MCF 10A (cell line): ENCODE results near the gene PUM2. TPM values are rescaled to one million over a fixed set of nuclear protein-coding genes. Genes with fewer than 3 reads are reported as not detected.

Experiments
- BruUV-seq: library from RNA; stranded (reverse); fragments of 400-500 nt; replicated peaks from 2 replicates; lab custom pipeline; 2021; lab: Mats Ljungman, UMichigan
- CTCF ChIA-PET: fragments of 300-600 bp; sonication (Branson Sonifier 250); formaldehyde crosslinking; extraction: SDS; loops from one replicate; lab custom pipeline; 2021; ENCODE audit warnings: antibody characterized with exemption, inconsistent platforms; lab: Yijun Ruan, JAX
- POLR2A ChIA-PET: fragments of 300-600, 350-650 bp; sonication (Branson Sonifier 250); formaldehyde crosslinking; extraction: SDS; loops from one replicate; lab custom pipeline; 2020; ENCODE audit warnings: antibody characterized with exemption, inconsistent platforms; lab: Yijun Ruan, JAX
- DNase-seq: peaks from one replicate; pipeline ENCODE4 v3.0.0-alpha.2; 2018; ENCODE audit not compliant: unreplicated experiment
- H3K27ac Mint-ChIP-seq: one replicate; pipeline ENCODE4 v1.8.0; 2022; ENCODE audit warnings: mild to moderate bottlenecking, low read depth, mixed read lengths; ENCODE audit not compliant: unreplicated experiment
- H3K27me3 Mint-ChIP-seq: one replicate; pipeline ENCODE4 v1.8.0; 2022; ENCODE audit warnings: mixed read lengths; ENCODE audit not compliant: insufficient read depth, unreplicated experiment
- H3K36me3 Mint-ChIP-seq: one replicate; pipeline ENCODE4 v1.8.0; 2022; ENCODE audit warnings: mild to moderate bottlenecking, moderate library complexity, mixed read lengths; ENCODE audit not compliant: insufficient read depth, unreplicated experiment
- H3K4me1 Mint-ChIP-seq: one replicate; pipeline ENCODE4 v1.8.0; 2022; ENCODE audit warnings: mixed read lengths; ENCODE audit not compliant: insufficient read depth, unreplicated experiment
- H3K4me3 Mint-ChIP-seq: one replicate; pipeline ENCODE4 v1.8.0; 2022; ENCODE audit warnings: mild to moderate bottlenecking, moderate library complexity, mixed read lengths; ENCODE audit not compliant: unreplicated experiment
- H3K9me3 Mint-ChIP-seq: one replicate; pipeline ENCODE4 v1.8.0; 2022; ENCODE audit warnings: mixed read lengths; ENCODE audit not compliant: unreplicated experiment
- intact Hi-C: fragments of 100-400 bp; cut with micrococcal nuclease; formaldehyde crosslinking; loops from 2 replicates; pipeline ENCODE4 v1.14.1; 2022
- total RNA-seq: library from RNA; stranded (reverse); gene quantifications from 2 replicates; pipeline ENCODE4 v1.2.3, GENCODE V29; 2022
- TF ChIP-seq, protein P1 (sequence below): fragments of 200-600 bp; IDR thresholded peaks from one replicate; pipeline ENCODE4 v1.8.0; 2022; ENCODE audit warnings: antibody characterized with exemption, mild to moderate bottlenecking; ENCODE audit not compliant: unreplicated experiment

The PUM2 gene
- total RNA-seq, 1 experiment from 2014 or later, result 86.7 TPM

GRCh38 chr2:20223407-20224163, 127.1 kb downstream of the PUM2 start:
- H3K36me3 Mint-ChIP-seq, result peaks cover 4% of the 10 kb centered on the region
- H3K27ac Mint-ChIP-seq, result peak overlapping the region; percentile 39
- H3K9me3 Mint-ChIP-seq, result no peaks in the 10 kb centered on the region
- peak overlapping the region; percentile 75 for H3K4me3 Mint-ChIP-seq
- peak; percentile 50 for DNase-seq
- BruUV-seq, result no TSS peak
- H3K27me3 Mint-ChIP-seq, result no peaks in the 10 kb centered on the region
- intact Hi-C loops, result loop anchor here (2.0 kb wide), 1 partner anchor 121 kb away; no protein-coding TSS in a partner anchor
- ChIA-PET POLR2A (interaction anchor here (0.6 to 8.2 kb wide), 15 partner anchors 9 to 394 kb away, joined by 3 to 222 read pairs (median 8); no protein-coding TSS in a partner anchor), CTCF (interaction anchor here (0.8 to 8.4 kb wide), 15 partner anchors 9 to 165 kb away, joined by 3 to 140 read pairs (median 6); no protein-coding TSS in a partner anchor)
- peaks cover 25% of the 10 kb centered on the region for H3K4me1 Mint-ChIP-seq
- TF ChIP-seq, protein P1, sequence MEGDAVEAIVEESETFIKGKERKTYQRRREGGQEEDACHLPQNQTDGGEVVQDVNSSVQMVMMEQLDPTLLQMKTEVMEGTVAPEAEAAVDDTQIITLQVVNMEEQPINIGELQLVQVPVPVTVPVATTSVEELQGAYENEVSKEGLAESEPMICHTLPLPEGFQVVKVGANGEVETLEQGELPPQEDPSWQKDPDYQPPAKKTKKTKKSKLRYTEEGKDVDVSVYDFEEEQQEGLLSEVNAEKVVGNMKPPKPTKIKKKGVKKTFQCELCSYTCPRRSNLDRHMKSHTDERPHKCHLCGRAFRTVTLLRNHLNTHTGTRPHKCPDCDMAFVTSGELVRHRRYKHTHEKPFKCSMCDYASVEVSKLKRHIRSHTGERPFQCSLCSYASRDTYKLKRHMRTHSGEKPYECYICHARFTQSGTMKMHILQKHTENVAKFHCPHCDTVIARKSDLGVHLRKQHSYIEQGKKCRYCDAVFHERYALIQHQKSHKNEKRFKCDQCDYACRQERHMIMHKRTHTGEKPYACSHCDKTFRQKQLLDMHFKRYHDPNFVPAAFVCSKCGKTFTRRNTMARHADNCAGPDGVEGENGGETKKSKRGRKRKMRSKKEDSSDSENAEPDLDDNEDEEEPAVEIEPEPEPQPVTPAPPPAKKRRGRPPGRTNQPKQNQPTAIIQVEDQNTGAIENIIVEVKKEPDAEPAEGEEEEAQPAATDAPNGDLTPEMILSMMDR, result no peak

- Mint-ChIP-seq H3K27me3 (no peaks in the 10 kb centered on the region), H3K36me3 (peaks cover 4% of the 10 kb centered on the region), H3K4me3 (peak overlapping the region; percentile 75), H3K9me3 (no peaks in the 10 kb centered on the region), H3K4me1 (peaks cover 32% of the 10 kb centered on the region), H3K27ac (peak overlapping the region; percentile 39)
- ChIA-PET CTCF (interaction anchor here (0.6 to 8.4 kb wide), 19 partner anchors 9 to 207 kb away, joined by 3 to 140 read pairs (median 5); no protein-coding TSS in a partner anchor), POLR2A (interaction anchor here (0.6 to 8.2 kb wide), 16 partner anchors 9 to 233 kb away, joined by 3 to 222 read pairs (median 6); partner anchors contain the start of gene WDR35)
- BruUV-seq, result TSS peak; percentile 35
- intact Hi-C loops, result no loop called here
- TF ChIP-seq, protein P1, result no peak
- DNase-seq, result no peak
Measured at GRCh38 chr2:20222769-20223406, 127.8 kb downstream of the PUM2 start.

GRCh38 chr2:20222014-20222768, 128.5 kb downstream of the PUM2 start:
- CTCF ChIA-PET, result interaction anchor here (0.6 to 8.4 kb wide), 18 partner anchors 9 to 206 kb away, joined by 3 to 140 read pairs (median 6); no protein-coding TSS in a partner anchor
- intact Hi-C loops, result no loop called here
- Mint-ChIP-seq H3K4me3 (peak overlapping the region; percentile 75), H3K9me3 (no peaks in the 10 kb centered on the region), H3K36me3 (peaks cover 4% of the 10 kb centered on the region), H3K4me1 (peaks cover 39% of the 10 kb centered on the region), H3K27me3 (no peaks in the 10 kb centered on the region), H3K27ac (peak overlapping the region; percentile 85)
- POLR2A ChIA-PET, result interaction anchor here (0.7 to 8.2 kb wide), 17 partner anchors 10 to 233 kb away, joined by 3 to 222 read pairs (median 5); partner anchors contain the start of genes LAPTM4A and WDR35
- no peak for DNase-seq
- TF ChIP-seq, protein P1, result no peak
- TSS peak; percentile 33 for BruUV-seq
